B cell (primary cell): Measurements from ENCODE around the gene SGCA. TPM values are rescaled to one million over a fixed set of nuclear protein-coding genes. Genes with fewer than 3 reads are reported as not detected.

Source experiments
- ATAC-seq: fragments of 200-7000 bp; cut with Tn5 transposase; one replicate; pipeline ENCODE4 v1.10.0; 2021; ENCODE audit warnings: low read depth, mild to moderate bottlenecking, moderate number of reproducible peaks, moderate library complexity
- CTCF ChIA-PET: fragments of 350-600 bp; sonication (Branson Sonifier 250); formaldehyde crosslinking; loops from one replicate; lab custom pipeline; 2021; ENCODE audit warnings: antibody characterized with exemption, inconsistent platforms; lab: Charles Lee
- POLR2A ChIA-PET: fragments of 350-600 bp; sonication (Branson Sonifier 250); formaldehyde crosslinking; loops from one replicate; lab custom pipeline; 2021; ENCODE audit warnings: antibody characterized with exemption; lab: Charles Lee
- DNase-seq: peaks from one replicate; pipeline ENCODE4 v3.0.0; 2013
- H2AFZ ChIP-seq: 2 replicates; pipeline ENCODE4 v1.6.1; 2012; ENCODE audit warnings: mild to moderate bottlenecking, low read depth, low read length; ENCODE audit not compliant: insufficient read depth, poor library complexity, severe bottlenecking
- H3K27ac ChIP-seq, 2 donors: 1 replicate in 1 of 2; 2 replicates in 1 of 2; pipeline ENCODE4 v1.5.1; 2012 to 2013; ENCODE audit warnings: low read length in 2 of 2, mild to moderate bottlenecking in 2 of 2, moderate library complexity in 1 of 2
- H3K27me3 ChIP-seq, 4 experiments: fragments of 200-600 bp in 1 of 4; sonication (generic) in 1 of 4; replicated peaks in 1 of 4; 1 replicate in 2 of 4; 2 replicates in 2 of 4; pipeline versions ENCODE4 v1.6.1 to v1.7.0; 2013 to 2016; ENCODE audit warnings: low read length in 3 of 4, mild to moderate bottlenecking in 2 of 4, mixed read lengths in 1 of 4, moderate library complexity in 1 of 4; ENCODE audit not compliant: insufficient read depth in 4 of 4, control insufficient read depth in 3 of 4; ENCODE audit errors: control extremely low read depth in 1 of 4
- H3K36me3 ChIP-seq, 2 experiments: replicated peaks in 1 of 2; 1 replicate in 1 of 2; 2 replicates in 1 of 2; pipeline versions ENCODE4 v1.6.1 to v1.7.1; 2013; ENCODE audit warnings: low read length in 1 of 2; ENCODE audit not compliant: insufficient read depth in 2 of 2, control insufficient read depth in 1 of 2; ENCODE audit errors: control extremely low read depth in 1 of 2, extremely low read depth in 1 of 2
- H3K4me1 ChIP-seq, 2 donors: fragments of 200-600 bp in 1 of 2; sonication (generic) in 1 of 2; 1 replicate in 1 of 2; 2 replicates in 1 of 2; pipeline versions ENCODE4 v1.5.1 to v1.6.1; 2013 to 2017; ENCODE audit warnings: low read length in 2 of 2; ENCODE audit not compliant: control insufficient read depth in 2 of 2, insufficient read depth in 2 of 2
- H3K4me2 ChIP-seq: replicated peaks from 2 replicates; pipeline ENCODE3; 2012; ENCODE audit warnings: mild to moderate bottlenecking, low read depth, low read length; ENCODE audit not compliant: poor library complexity, severe bottlenecking
- H3K4me3 ChIP-seq, 5 experiments: fragments of 200-600 bp in 1 of 5; sonication (generic) in 1 of 5; 1 replicate in 3 of 5; 2 replicates in 2 of 5; pipeline versions ENCODE4 v1.5.1 to v1.7.0; 2011 to 2016; ENCODE audit warnings: low read length in 4 of 5, mild to moderate bottlenecking in 4 of 5, low read depth in 2 of 5, control low read depth in 1 of 5, moderate library complexity in 1 of 5; ENCODE audit not compliant: insufficient read depth in 1 of 5; ENCODE audit errors: control extremely low read depth in 1 of 5, extremely low read depth in 1 of 5
- H3K79me2 ChIP-seq: fragments of 200-600 bp; sonication (generic); one replicate; pipeline ENCODE4 v1.6.0; 2016; ENCODE audit warnings: low read length; ENCODE audit not compliant: control insufficient read depth, insufficient read depth
- H3K9ac ChIP-seq: fragments of 200-600 bp; sonication (generic); 2 replicates; pipeline ENCODE4 v1.6.1; 2017; ENCODE audit warnings: mild to moderate bottlenecking, low read length, moderate library complexity
- H3K9me3 ChIP-seq, 3 donors: one replicate each; pipeline versions ENCODE4 v1.6.1 to v1.7.1; 2013; ENCODE audit warnings: low read length in 2 of 3; ENCODE audit not compliant: control insufficient read depth in 2 of 3, insufficient read depth in 1 of 3; ENCODE audit errors: control extremely low read depth in 1 of 3
- H4K20me1 ChIP-seq: 2 replicates; pipeline ENCODE4 v1.6.0; 2012; ENCODE audit warnings: mild to moderate bottlenecking, low read length; ENCODE audit not compliant: insufficient read depth, control insufficient read depth, poor library complexity, severe bottlenecking
- H3K27ac Mint-ChIP-seq: one replicate; pipeline ENCODE4 v1.8.0; 2021; ENCODE audit warnings: mixed read lengths
- H3K27me3 Mint-ChIP-seq: one replicate; pipeline ENCODE4 v1.8.0; 2021; ENCODE audit warnings: mixed read lengths
- H3K4me1 Mint-ChIP-seq: one replicate; pipeline ENCODE4 v1.8.0; 2021; ENCODE audit warnings: mixed read lengths
- H3K4me3 Mint-ChIP-seq: one replicate; pipeline ENCODE4 v1.8.0; 2021; ENCODE audit warnings: mixed read lengths
- H3K9me3 Mint-ChIP-seq: one replicate; pipeline ENCODE4 v1.8.0; 2022; ENCODE audit warnings: mixed read lengths; ENCODE audit not compliant: insufficient read depth
- EZH2 ChIP-seq: IDR thresholded peaks from 2 replicates; pipeline ENCODE4 v1.6.1; 2012; ENCODE audit warnings: borderline replicate concordance, low read depth, mild to moderate bottlenecking, moderate library complexity, low read length; ENCODE audit not compliant: insufficient read depth, poor library complexity, severe bottlenecking
- WGBS: methylation state at CpG from one replicate; pipeline ENCODE4 v1.1.5; 2013; ENCODE audit warnings: missing lambda C conversion rate; ENCODE audit not compliant: insufficient coverage; 5-methylcytosine and 5-hydroxymethylcytosine counted together
- intact Hi-C: fragments of 100-400 bp; cut with micrococcal nuclease; formaldehyde crosslinking; loops from one replicate; pipeline ENCODE4 v1.10.0; 2022
- polyA plus RNA-seq: library from polyadenylated mRNA; depleted of rRNA; stranded (reverse); fragments of >200 nt; gene quantifications from 2 replicates; pipeline ENCODE4 v1.2.3, GENCODE V29; 2012
- total RNA-seq, 2 donors: library from RNA; stranded (reverse); fragments of 120-200 nt in 1 of 2; gene quantifications; 1 replicate in 1 of 2; 2 replicates in 1 of 2; pipeline versions ENCODE4 v1.2.3 to v1.2.4, GENCODE V29; 2013 to 2022
- TF ChIP-seq, protein P1 (sequence below): fragments of 200-600 bp; IDR thresholded peaks from one replicate; pipeline ENCODE4 v1.8.0; 2022; ENCODE audit warnings: antibody characterized with exemption, mild to moderate bottlenecking

Gene SGCA
- total and polyA plus RNA-seq, 2 donors (not counting 1 experiment from before 2014, with no cell fraction given), result 4.4 to 4.5 TPM

DNA sequence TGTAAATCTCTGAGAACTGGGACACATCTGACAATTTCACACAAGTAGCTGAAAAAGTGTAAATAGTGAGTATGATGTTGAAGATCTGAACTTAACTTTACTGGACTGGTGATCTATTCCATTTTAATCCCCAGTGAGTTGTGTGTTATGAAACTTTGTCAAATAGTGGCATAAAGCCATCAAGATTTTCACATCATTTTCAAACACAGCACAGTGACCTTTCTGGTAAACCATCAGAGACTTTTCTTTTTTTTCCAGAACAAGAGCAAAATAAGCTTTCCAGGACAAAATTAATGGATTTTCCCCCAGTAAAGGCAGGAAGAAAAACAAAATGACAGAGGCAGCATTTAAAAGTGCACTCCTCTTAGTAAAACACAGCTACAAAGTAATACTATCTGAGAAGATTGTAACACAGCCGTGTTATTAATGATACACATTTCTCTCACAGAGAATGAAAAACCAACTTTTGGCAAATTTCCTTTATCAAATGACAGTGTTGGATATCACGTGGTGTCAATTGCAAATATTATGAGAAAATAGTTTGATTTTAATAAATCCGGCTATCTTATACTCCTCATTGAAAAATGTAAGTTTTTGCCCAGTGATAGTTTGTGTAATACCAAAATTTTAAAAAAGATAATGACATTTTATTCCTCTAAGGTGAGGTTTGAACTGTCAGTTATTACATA is 52.4 kb downstream of the SGCA start:
- no peak overlapping the region for H3K4me3 Mint-ChIP-seq
- DNase-seq, result no peak
- Histone ChIP-seq H3K79me2 (no peaks in the 10 kb centered on the region), H3K4me3 (no peak overlapping the region), H3K9me3 (no peaks in the 10 kb centered on the region), H3K4me1 (peaks cover under 1% of the 10 kb centered on the region in 2 donors), H2AFZ (no peak overlapping the region), H3K4me2 (no peak overlapping the region), H3K9ac (no peak overlapping the region), H3K27ac (no peak overlapping the region), H4K20me1 (no peaks in the 10 kb centered on the region), H3K27me3 (peaks cover 0 to 4% (median 0%) of the 10 kb centered on the region in 4 experiments), H3K36me3 (no peaks in the 10 kb centered on the region)
- TF ChIP-seq EZH2, result no peak
- TF ChIP-seq, protein P1, sequence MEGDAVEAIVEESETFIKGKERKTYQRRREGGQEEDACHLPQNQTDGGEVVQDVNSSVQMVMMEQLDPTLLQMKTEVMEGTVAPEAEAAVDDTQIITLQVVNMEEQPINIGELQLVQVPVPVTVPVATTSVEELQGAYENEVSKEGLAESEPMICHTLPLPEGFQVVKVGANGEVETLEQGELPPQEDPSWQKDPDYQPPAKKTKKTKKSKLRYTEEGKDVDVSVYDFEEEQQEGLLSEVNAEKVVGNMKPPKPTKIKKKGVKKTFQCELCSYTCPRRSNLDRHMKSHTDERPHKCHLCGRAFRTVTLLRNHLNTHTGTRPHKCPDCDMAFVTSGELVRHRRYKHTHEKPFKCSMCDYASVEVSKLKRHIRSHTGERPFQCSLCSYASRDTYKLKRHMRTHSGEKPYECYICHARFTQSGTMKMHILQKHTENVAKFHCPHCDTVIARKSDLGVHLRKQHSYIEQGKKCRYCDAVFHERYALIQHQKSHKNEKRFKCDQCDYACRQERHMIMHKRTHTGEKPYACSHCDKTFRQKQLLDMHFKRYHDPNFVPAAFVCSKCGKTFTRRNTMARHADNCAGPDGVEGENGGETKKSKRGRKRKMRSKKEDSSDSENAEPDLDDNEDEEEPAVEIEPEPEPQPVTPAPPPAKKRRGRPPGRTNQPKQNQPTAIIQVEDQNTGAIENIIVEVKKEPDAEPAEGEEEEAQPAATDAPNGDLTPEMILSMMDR, result no peak
- ChIA-PET CTCF (interaction anchor here (1.2 to 1.3 kb wide), 2 partner anchors 16 to 20 kb away, joined by 3 to 4 read pairs; no protein-coding TSS in a partner anchor), POLR2A (interaction anchor here (1.0 kb wide), 1 partner anchor 16 kb away, joined by 11 read pairs; the partner anchor contains the start of gene COL1A1)
- H3K4me1 Mint-ChIP-seq, result peaks cover 1% of the 10 kb centered on the region
- no CpG with 5 or more reads among the region's 3 CpGs for WGBS
- intact Hi-C loops, result no loop called here
- H3K27me3 Mint-ChIP-seq, result peaks cover 5% of the 10 kb centered on the region
- no peak for ATAC-seq
- no peaks in the 10 kb centered on the region for H3K9me3 Mint-ChIP-seq
- H3K27ac Mint-ChIP-seq, result no peak overlapping the region

DNA sequence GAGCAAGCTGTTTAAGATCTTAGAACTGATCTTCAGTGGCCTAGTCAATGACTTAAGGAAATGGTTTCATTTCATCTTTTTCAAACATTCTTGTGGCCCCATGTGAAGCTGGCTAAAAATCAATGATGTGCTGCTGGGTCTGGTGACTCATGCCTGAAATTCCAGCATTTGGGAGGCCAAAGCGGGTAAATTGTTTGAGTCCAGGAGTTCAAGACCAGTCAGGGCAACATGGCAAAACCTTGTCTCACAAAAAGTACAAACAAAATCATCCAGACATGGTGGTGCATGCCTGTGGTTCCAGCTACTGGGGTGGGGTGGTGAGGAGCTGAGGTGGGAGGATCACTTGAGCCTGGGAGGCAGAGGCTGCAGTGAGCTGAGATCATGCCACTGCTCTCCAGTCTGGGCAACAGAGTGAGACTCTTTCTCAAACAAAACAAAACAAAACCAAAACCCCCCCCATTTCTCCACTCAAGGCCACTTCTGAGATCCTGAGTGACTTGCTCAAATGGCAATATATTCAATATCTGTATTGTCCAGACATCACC is 53.0 kb downstream of the SGCA start:
- Mint-ChIP-seq H3K4me3 (no peak overlapping the region), H3K9me3 (no peaks in the 10 kb centered on the region), H3K4me1 (no peaks in the 10 kb centered on the region), H3K27me3 (peaks cover 5% of the 10 kb centered on the region), H3K27ac (no peak overlapping the region)
- Histone ChIP-seq H4K20me1 (no peaks in the 10 kb centered on the region), H3K9ac (no peak overlapping the region), H3K4me2 (no peak overlapping the region), H3K36me3 (no peaks in the 10 kb centered on the region), H3K4me1 (no peaks in the 10 kb centered on the region), H3K27ac (no peak overlapping the region), H2AFZ (no peak overlapping the region), H3K27me3 (peaks cover 0 to 4% (median 0%) of the 10 kb centered on the region in 4 experiments), H3K79me2 (no peaks in the 10 kb centered on the region), H3K9me3 (no peaks in the 10 kb centered on the region), H3K4me3 (no peak overlapping the region)
- ChIA-PET POLR2A (no interaction called here), CTCF (interaction anchor here (1.2 to 1.3 kb wide), 2 partner anchors 17 to 20 kb away, joined by 3 to 4 read pairs; no protein-coding TSS in a partner anchor)
- intact Hi-C loops, result no loop called here
- TF ChIP-seq, protein P1, result no peak
- no peak for TF ChIP-seq EZH2
- no peak for ATAC-seq
- WGBS, result no CpG with 5 or more reads among the region's 1 CpG
- DNase-seq, result no peak
